SK-N-SH treated with all-trans-retinoic acid at 6 μM for 48 hours (cell line): ENCODE measurements around the gene C5.

Source experiments
- ATAC-seq: fragments of 200-7000 bp; cut with Tn5 transposase; 3 replicates; pipeline ENCODE4 v1.9.1; 2020; ENCODE audit warnings: mild to moderate bottlenecking, moderate library complexity
- ARNTL ChIP-seq: fragments of 450-650 bp; formaldehyde crosslinking; IDR thresholded peaks from 2 replicates; pipeline ENCODE4 v1.5.0; 2020; ENCODE audit warnings: low read depth, mild to moderate bottlenecking, moderate library complexity, borderline replicate concordance
- CREB5 ChIP-seq: fragments of 250-450 bp; sonication (Bioruptor Pico); IDR thresholded peaks from 2 replicates; pipeline ENCODE4 v1.5.1; 2020; ENCODE audit warnings: low read depth, mild to moderate bottlenecking, moderate library complexity
- ESRRG ChIP-seq: fragments of 250-450 bp; sonication (Bioruptor Pico); IDR thresholded peaks from 2 replicates; pipeline ENCODE4 v1.6.1; 2021; ENCODE audit warnings: mild to moderate bottlenecking
- GLIS3 ChIP-seq: fragments of 250-450 bp; sonication (Bioruptor Pico); IDR thresholded peaks from 2 replicates; pipeline ENCODE4 v1.5.0; 2020; ENCODE audit warnings: mild to moderate bottlenecking, moderate library complexity
- ISL1 ChIP-seq: fragments of 250-450 bp; sonication (Bioruptor Pico); IDR thresholded peaks from 2 replicates; pipeline ENCODE4 v2.1.2; 2022; ENCODE audit warnings: mild to moderate bottlenecking, moderate library complexity
- PATZ1 ChIP-seq: fragments of 250-450 bp; sonication (Bioruptor Pico); IDR thresholded peaks from 2 replicates; pipeline ENCODE4 v1.8.0; 2020; ENCODE audit warnings: mild to moderate bottlenecking, moderate library complexity, borderline replicate concordance
- POU6F1 ChIP-seq: fragments of 250-450 bp; sonication (Bioruptor Pico); IDR thresholded peaks from 2 replicates; pipeline ENCODE4 v1.8.0; 2021; ENCODE audit warnings: low read depth, mild to moderate bottlenecking, moderate library complexity, borderline replicate concordance
- PPARA ChIP-seq: fragments of 250-450 bp; sonication (Bioruptor Pico); IDR thresholded peaks from 2 replicates; pipeline ENCODE4 v1.5.0; 2020; ENCODE audit warnings: mild to moderate bottlenecking, borderline replicate concordance
- RARB ChIP-seq: fragments of 250-450 bp; sonication (Bioruptor Pico); IDR thresholded peaks from 2 replicates; pipeline ENCODE4 v1.8.0; 2021; ENCODE audit warnings: mild to moderate bottlenecking, moderate library complexity
- SNAI2 ChIP-seq: fragments of 250-450 bp; sonication (Bioruptor Pico); IDR thresholded peaks from 2 replicates; pipeline ENCODE4 v1.5.0; 2020; ENCODE audit warnings: mild to moderate bottlenecking, moderate library complexity
- TCF4 ChIP-seq: fragments of 250-450 bp; sonication (Bioruptor Pico); IDR thresholded peaks from 2 replicates; pipeline ENCODE4 v1.8.0; 2021; ENCODE audit warnings: mild to moderate bottlenecking, moderate library complexity, borderline replicate concordance
- TOX ChIP-seq: fragments of 250-450 bp; sonication (Bioruptor Pico); IDR thresholded peaks from 2 replicates; pipeline ENCODE4 v1.8.0; 2021; ENCODE audit warnings: mild to moderate bottlenecking, moderate library complexity, borderline replicate concordance
- TSHZ2 ChIP-seq: fragments of 250-450 bp; sonication (Bioruptor Pico); IDR thresholded peaks from 2 replicates; pipeline ENCODE4 v1.5.0; 2020; ENCODE audit warnings: mild to moderate bottlenecking, moderate library complexity
- ZC3H10 ChIP-seq: fragments of 250-450 bp; sonication (Bioruptor Pico); IDR thresholded peaks from 2 replicates; pipeline ENCODE4 v1.5.1; 2021; ENCODE audit warnings: mild to moderate bottlenecking, moderate library complexity
- ZFP3 ChIP-seq: fragments of 250-450 bp; sonication (Bioruptor Pico); IDR thresholded peaks from 2 replicates; pipeline ENCODE4 v1.5.0; 2020; ENCODE audit warnings: mild to moderate bottlenecking, moderate library complexity
- ZFP30 ChIP-seq: fragments of 450-650 bp; formaldehyde crosslinking; IDR thresholded peaks from 2 replicates; pipeline ENCODE4 v1.5.0; 2022; ENCODE audit warnings: mild to moderate bottlenecking, moderate library complexity
- ZNF70 ChIP-seq: fragments of 450-650 bp; formaldehyde crosslinking; IDR thresholded peaks from 2 replicates; pipeline ENCODE4 v1.5.0; 2020; ENCODE audit warnings: mild to moderate bottlenecking, moderate library complexity
- ZNF8 ChIP-seq: fragments of 450-650 bp; formaldehyde crosslinking; IDR thresholded peaks from 2 replicates; pipeline ENCODE4 v1.5.0; 2020; ENCODE audit warnings: mild to moderate bottlenecking, moderate library complexity

Gene C5

GRCh38 chr9:121057821-121058220 lies 7.7 kb upstream of the C5 start (continued):
- TF ChIP-seq PATZ1 (CRISPR knock-in tag) (no peak), SNAI2 (CRISPR knock-in tag) (no peak), ARNTL (CRISPR knock-in tag) (no peak), GLIS3 (no peak), ZNF70 (CRISPR knock-in tag) (no peak)

- ATAC-seq, result peak; percentile 62; the same call in 2 of the 3 replicates
- TF ChIP-seq ZFP3 (CRISPR knock-in tag), result no peak
- no peak for TF ChIP-seq ZNF70 (CRISPR knock-in tag)
Observed at GRCh38 chr9:121055642-121056143, 5.6 kb upstream of the C5 start.

GRCh38 chr9:121053544-121053943 lies 3.5 kb upstream of the C5 start:
- ATAC-seq, result no peak
- TF ChIP-seq TCF4 (CRISPR knock-in tag), result no peak
- TF ChIP-seq SNAI2 (CRISPR knock-in tag), result no peak
- TF ChIP-seq TSHZ2 (CRISPR knock-in tag), result no peak
- no peak for TF ChIP-seq ZFP3 (CRISPR knock-in tag)
- TF ChIP-seq RARB (CRISPR knock-in tag), result no peak
- TF ChIP-seq ZNF70 (CRISPR knock-in tag), result no peak
- TF ChIP-seq ZFP30, result no peak
- TF ChIP-seq TOX (CRISPR knock-in tag), result no peak
- TF ChIP-seq ZC3H10 (CRISPR knock-in tag), result no peak

GRCh38 chr9:121048618-121049017 lies 1.5 kb downstream of the C5 start:
- TF ChIP-seq ZNF8 (CRISPR knock-in tag) (no peak), ESRRG (no peak), ZNF70 (CRISPR knock-in tag) (no peak), RARB (CRISPR knock-in tag) (no peak), PPARA (CRISPR knock-in tag) (no peak), POU6F1 (CRISPR knock-in tag) (no peak), ZC3H10 (CRISPR knock-in tag) (no peak), GLIS3 (no peak), TCF4 (CRISPR knock-in tag) (no peak), CREB5 (CRISPR knock-in tag) (no peak), ISL1 (CRISPR knock-in tag) (no peak), SNAI2 (CRISPR knock-in tag) (no peak)
- TF ChIP-seq, all 23 proteins: peak for 0
- ATAC-seq, result peak; percentile 84

GRCh38 chr9:121048175-121048574 lies 1.9 kb downstream of the C5 start:
- TF ChIP-seq ISL1 (CRISPR knock-in tag) (no peak), TSHZ2 (CRISPR knock-in tag) (no peak), TCF4 (CRISPR knock-in tag) (no peak), ZFP30 (no peak), ZNF70 (CRISPR knock-in tag) (no peak)
- ATAC-seq, result no peak
